Hepatocyte (in vitro differentiated cells): ENCODE data around the gene PDZD8. TPM values are rescaled to one million over a fixed set of nuclear protein-coding genes. Genes with fewer than 3 reads are reported as not detected.

ENCODE experiments used
- DNase-seq: peaks from one replicate; pipeline ENCODE4 v3.0.0-alpha.2; 2016; ENCODE audit warnings: low spot score
- H2AFZ ChIP-seq: fragments of 200-600 bp; sonication (generic); 2 replicates; pipeline ENCODE4 v1.6.0; 2016; ENCODE audit warnings: antibody characterized with exemption, mild to moderate bottlenecking
- H3K27ac ChIP-seq: fragments of 200-600 bp; sonication (generic); 2 replicates; pipeline ENCODE4 v1.5.1; 2016; ENCODE audit warnings: mild to moderate bottlenecking
- H3K27me3 ChIP-seq: fragments of 200-600 bp; sonication (generic); 2 replicates; pipeline ENCODE4 v1.6.1; 2016
- H3K36me3 ChIP-seq: fragments of 200-600 bp; sonication (generic); replicated peaks from 2 replicates; pipeline ENCODE4 v1.5.1; 2016; ENCODE audit warnings: low read depth; ENCODE audit not compliant: insufficient read depth
- H3K4me1 ChIP-seq: fragments of 200-600 bp; sonication (generic); 2 replicates; pipeline ENCODE4 v1.5.1; 2016; ENCODE audit warnings: mild to moderate bottlenecking, moderate library complexity; ENCODE audit not compliant: insufficient read depth
- H3K4me2 ChIP-seq: fragments of 200-600 bp; sonication (generic); 2 replicates; pipeline ENCODE4 v1.6.0; 2016
- H3K4me3 ChIP-seq: fragments of 200-600 bp; sonication (generic); 2 replicates; pipeline ENCODE4 v1.5.1; 2016; ENCODE audit warnings: mild to moderate bottlenecking
- H3K79me2 ChIP-seq: fragments of 200-600 bp; sonication (generic); 2 replicates; pipeline ENCODE4 v1.6.0; 2017; ENCODE audit warnings: mild to moderate bottlenecking
- H3K9me2 ChIP-seq: fragments of 200-600 bp; sonication (generic); replicated peaks from 2 replicates; pipeline ENCODE4 v1.6.0; 2017; ENCODE audit warnings: mild to moderate bottlenecking; ENCODE audit not compliant: insufficient read depth
- H3K9me3 ChIP-seq: fragments of 200-600 bp; sonication (generic); 2 replicates; pipeline ENCODE4 v1.5.1; 2016; ENCODE audit warnings: low read depth, mild to moderate bottlenecking
- H4K20me1 ChIP-seq: fragments of 200-600 bp; sonication (generic); 2 replicates; pipeline ENCODE4 v1.6.0; 2016; ENCODE audit warnings: mild to moderate bottlenecking; ENCODE audit not compliant: insufficient read depth, poor library complexity, severe bottlenecking
- CTCF ChIP-seq: fragments of 200-600 bp; sonication (generic); IDR thresholded peaks from 2 replicates; pipeline ENCODE4 v1.5.1; 2016; ENCODE audit warnings: antibody characterized with exemption, mild to moderate bottlenecking; ENCODE audit not compliant: poor library complexity
- EZH2 ChIP-seq: fragments of 200-600 bp; sonication (generic); IDR thresholded peaks from 2 replicates; pipeline ENCODE4 v1.6.1; 2016; ENCODE audit warnings: antibody characterized with exemption, mild to moderate bottlenecking, borderline replicate concordance
- EZH2phosphoT487 ChIP-seq: fragments of 200-600 bp; sonication (generic); IDR thresholded peaks from one replicate; pipeline ENCODE4 v1.6.1; 2018; ENCODE audit warnings: antibody characterized with exemption, mild to moderate bottlenecking, low read depth, moderate library complexity; ENCODE audit not compliant: unreplicated experiment, severe bottlenecking
- WGBS: methylation state at CpG from one replicate; pipeline ENCODE4 v1.1.6; 2016; ENCODE audit warnings: low lambda C conversion rate; ENCODE audit errors: missing lambda C conversion rate; 5-methylcytosine and 5-hydroxymethylcytosine counted together
- polyA plus RNA-seq: library from polyadenylated mRNA; unstranded; fragments of >200 nt; fragmentation: Nextera tagmentation; extraction: Ambion mirVana; gene quantifications from 2 replicates; pipeline ENCODE4 v1.2.1, GENCODE V29; 2016
- total RNA-seq: library from RNA; depleted of rRNA; stranded (reverse); fragments of >200 nt; gene quantifications from 2 replicates; pipeline ENCODE4 v1.2.3, GENCODE V29; 2014

PDZD8 gene
- total and polyA plus RNA-seq, 2 experiments from 2014 or later, result 12.9 to 77.2 TPM

- TF ChIP-seq EZH2 (no peak), CTCF (peak; percentile 68)
- DNase-seq, result peak; percentile 47
- H3K4me3 ChIP-seq, result no peak overlapping the region
- no peaks in the 10 kb centered on the region for H3K9me3 ChIP-seq
- H3K9me2 ChIP-seq, result no peaks in the 10 kb centered on the region
- peaks cover 48% of the 10 kb centered on the region for H3K79me2 ChIP-seq
- no peak overlapping the region for H2AFZ ChIP-seq
- H3K4me2 ChIP-seq, result no peak overlapping the region
- H4K20me1 ChIP-seq, result peaks cover 15% of the 10 kb centered on the region
- WGBS, result 32% methylated on average over 1 of the region's 1 CpG
- H3K27ac ChIP-seq, result no peak overlapping the region
- no peaks in the 10 kb centered on the region for H3K36me3 ChIP-seq
- no peaks in the 10 kb centered on the region for H3K27me3 ChIP-seq
- no peaks in the 10 kb centered on the region for H3K4me1 ChIP-seq
Observed at GRCh38 chr10:117320050-117320665, 55.1 kb downstream of the PDZD8 start.

DNA sequence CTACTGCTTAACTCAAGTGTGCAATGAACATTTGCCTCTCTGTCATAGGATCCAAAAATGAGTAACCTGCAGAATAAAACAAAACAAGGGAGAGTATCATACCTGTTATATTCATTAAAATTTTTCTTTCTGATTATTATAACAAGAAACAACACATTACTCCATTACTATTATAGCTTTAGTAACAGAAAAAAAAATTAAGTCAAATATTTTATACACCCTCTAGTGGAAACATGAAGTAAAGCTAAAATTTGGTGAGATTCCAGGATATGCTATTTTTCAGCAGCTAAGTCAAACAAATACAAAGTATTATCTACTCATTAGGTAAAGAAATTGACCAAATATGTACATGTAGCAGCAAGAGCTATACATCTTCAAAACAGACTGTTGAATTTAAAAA, 56.3 kb downstream of the PDZD8 start:
- H3K4me3 ChIP-seq, result no peak overlapping the region
- no peak overlapping the region for H3K4me2 ChIP-seq
- peaks cover 12% of the 10 kb centered on the region for H4K20me1 ChIP-seq
- no peaks in the 10 kb centered on the region for H3K9me3 ChIP-seq
- no peaks in the 10 kb centered on the region for H3K9me2 ChIP-seq
- H2AFZ ChIP-seq, result no peak overlapping the region
- no peak overlapping the region for H3K27ac ChIP-seq
- H3K4me1 ChIP-seq, result no peaks in the 10 kb centered on the region
- peak; percentile 37 for TF ChIP-seq CTCF
- no peak for TF ChIP-seq EZH2phosphoT487
- no peaks in the 10 kb centered on the region for H3K36me3 ChIP-seq
- no peak for DNase-seq
- H3K27me3 ChIP-seq, result no peaks in the 10 kb centered on the region
- H3K79me2 ChIP-seq, result peaks cover 38% of the 10 kb centered on the region

GRCh38 chr10:117316701-117317100, 58.5 kb downstream of the PDZD8 start:
- Histone ChIP-seq H3K9me3 (no peaks in the 10 kb centered on the region), H3K79me2 (peaks cover 32% of the 10 kb centered on the region), H3K27ac (no peak overlapping the region), H3K4me3 (no peak overlapping the region), H4K20me1 (peaks cover 12% of the 10 kb centered on the region), H3K27me3 (no peaks in the 10 kb centered on the region), H3K9me2 (no peaks in the 10 kb centered on the region), H2AFZ (no peak overlapping the region), H3K36me3 (no peaks in the 10 kb centered on the region), H3K4me1 (no peaks in the 10 kb centered on the region), H3K4me2 (no peak overlapping the region)
- DNase-seq, result no peak
- no peak for TF ChIP-seq EZH2
- TF ChIP-seq CTCF, result no peak
- no peak for TF ChIP-seq EZH2phosphoT487
- WGBS, result 98% methylated on average over 2 of the region's 2 CpGs

- no peak overlapping the region for H3K4me2 ChIP-seq
- H3K27ac ChIP-seq, result no peak overlapping the region
- WGBS, result 77% methylated on average over 1 of the region's 1 CpG
- H2AFZ ChIP-seq, result no peak overlapping the region
- no peaks in the 10 kb centered on the region for H3K27me3 ChIP-seq
- H3K36me3 ChIP-seq, result no peaks in the 10 kb centered on the region
- peaks cover 18% of the 10 kb centered on the region for H3K79me2 ChIP-seq
- H3K9me3 ChIP-seq, result no peaks in the 10 kb centered on the region
- H3K4me1 ChIP-seq, result no peaks in the 10 kb centered on the region
- peaks cover 3% of the 10 kb centered on the region for H4K20me1 ChIP-seq
- H3K9me2 ChIP-seq, result no peaks in the 10 kb centered on the region
- H3K4me3 ChIP-seq, result no peak overlapping the region
- no peak for TF ChIP-seq EZH2phosphoT487
- TF ChIP-seq EZH2, result no peak
- DNase-seq, result no peak
Observed at GRCh38 chr10:117313641-117314040, 61.6 kb downstream of the PDZD8 start.
